ENCODE results near the gene GRAMD1C.

GRAMD1C gene

GRCh38 chr3:113954091-113954685, 115.6 kb downstream of the GRAMD1C start:
- DNase-seq, result no peak

GRCh38 chr3:113963879-113964278, 125.3 kb downstream of the GRAMD1C start:
- DNase-seq, result no peak

- DNase-seq, result no peak
These were observed 127.6 kb downstream of the GRAMD1C start for GRCh38 chr3:113966172-113966571.

GRCh38 chr3:113968986-113969385, 130.4 kb downstream of the GRAMD1C start:
- DNase-seq, result no peak

- no peak for DNase-seq
These were observed 139.2 kb downstream of the GRAMD1C start for GRCh38 chr3:113977822-113978221.

GRCh38 chr3:113979916-113980315, 141.3 kb downstream of the GRAMD1C start:
- no peak for DNase-seq

- DNase-seq, result no peak
These were observed 143.2 kb downstream of the GRAMD1C start for GRCh38 chr3:113981803-113982202.

GRCh38 chr3:113983544-113983943, 145.0 kb downstream of the GRAMD1C start:
- no peak for DNase-seq

GRCh38 chr3:113985541-113985940, 147.0 kb downstream of the GRAMD1C start:
- DNase-seq, result no peak

Measured in AML-193 (cell line).